GM23338 (cell line): ENCODE data around the gene SLC49A4. TPM values are rescaled to one million over a fixed set of nuclear protein-coding genes. Genes with fewer than 3 reads are reported as not detected.

Experiments
- CREB1 ChIP-seq: fragments of 250-450 bp; sonication (Bioruptor Pico); IDR thresholded peaks from 2 replicates; pipeline ENCODE4 v1.5.0; 2020; ENCODE audit warnings: low read depth, mild to moderate bottlenecking, moderate library complexity
- CTCF ChIP-seq, 2 experiments: fragments of 200-600 bp in 1 of 2; sonication (generic) in 1 of 2; conservative IDR thresholded peaks; 2 replicates each; pipeline versions ENCODE4 v1.5.1 to v1.6.1; 2016 to 2017; ENCODE audit warnings: antibody characterized with exemption in 2 of 2, low read depth in 2 of 2, mild to moderate bottlenecking in 2 of 2, moderate library complexity in 1 of 2
- ETS1 ChIP-seq: IDR thresholded peaks from 2 replicates; pipeline ENCODE4 v1.6.1; 2016; ENCODE audit warnings: antibody characterized with exemption
- EZH2 ChIP-seq: fragments of 200-600 bp; sonication (generic); IDR thresholded peaks from one replicate; pipeline ENCODE4 v1.8.0; 2017; ENCODE audit warnings: antibody characterized with exemption, mild to moderate bottlenecking, low read depth; ENCODE audit not compliant: unreplicated experiment
- EZH2phosphoT487 ChIP-seq: fragments of 200-600 bp; sonication (generic); IDR thresholded peaks from one replicate; pipeline ENCODE4 v1.8.1; 2018; ENCODE audit warnings: antibody characterized with exemption; ENCODE audit not compliant: unreplicated experiment
- NANOG ChIP-seq: IDR thresholded peaks from 2 replicates; pipeline ENCODE4 v1.6.1; 2016; ENCODE audit warnings: antibody characterized with exemption, borderline replicate concordance
- POLR2AphosphoS5 ChIP-seq: IDR thresholded peaks from 2 replicates; pipeline ENCODE4 v1.6.1; 2016; ENCODE audit warnings: antibody characterized with exemption, low read depth
- STAT1 ChIP-seq: IDR thresholded peaks from one replicate; pipeline ENCODE4 v1.6.1; 2016; ENCODE audit warnings: antibody characterized with exemption; ENCODE audit not compliant: unreplicated experiment
- ZNF114 ChIP-seq: fragments of 250-450 bp; sonication (Bioruptor Pico); IDR thresholded peaks from 2 replicates; pipeline ENCODE4 v1.5.0; 2020; ENCODE audit warnings: mild to moderate bottlenecking, moderate library complexity
- ZNF331 ChIP-seq: fragments of 250-450 bp; sonication (Bioruptor Pico); IDR thresholded peaks from 2 replicates; pipeline ENCODE4 v1.5.0; 2020; ENCODE audit warnings: low read depth, mild to moderate bottlenecking, moderate library complexity
- polyA plus RNA-seq: library from polyadenylated mRNA; unstranded; fragments of >200 nt; fragmentation: Nextera tagmentation; extraction: Ambion mirVana; gene quantifications from 2 replicates; pipeline ENCODE4 v1.2.1, GENCODE V29; 2016
- total RNA-seq: library from RNA; depleted of rRNA; stranded (reverse); fragments of >200 nt; shearing (Covaris generic); gene quantifications from 2 replicates; pipeline ENCODE4 v1.2.3, GENCODE V29; 2014; rRNA removed

SLC49A4 gene
- total and polyA plus RNA-seq, 2 experiments from 2014 or later, result 3.7 to 16.8 TPM

GRCh38 chr3:122930063-122930997 lies 135.5 kb downstream of the SLC49A4 start (continued):
- TF ChIP-seq CTCF (conservative IDR thresholded peaks at IDR 0.05; ENCODE audit: low read depth in 2 of 2) (no peak), NANOG (no peak), ETS1 (no peak), EZH2phosphoT487 (no peak), STAT1 (no peak), ZNF331 (CRISPR knock-in tag) (no peak), POLR2AphosphoS5 (no peak), ZNF114 (CRISPR knock-in tag) (no peak), CREB1 (no peak), EZH2 (no peak)

Other genes with a start within 250 kb of the SLC49A4 start
- gene PARP9, start 230.8 kb upstream of the SLC49A4 start, total RNA-seq, result 2.2 and 3.9 TPM in 2 replicates
- 1.8 and 2.1 TPM in 2 replicates for gene PARP9, start 230.8 kb upstream of the SLC49A4 start, polyA plus RNA-seq
- 6.8 TPM in 2 replicates for gene DTX3L, start 230.7 kb upstream of the SLC49A4 start, total RNA-seq
- gene DTX3L, start 230.7 kb upstream of the SLC49A4 start, polyA plus RNA-seq, result 1.8 and 2.1 TPM in 2 replicates
- gene PARP15, start 217.4 kb upstream of the SLC49A4 start, total RNA-seq, result 0.12 and 0.87 TPM in 2 replicates
- 0.17 and 0.39 TPM in 2 replicates for gene PARP15, start 217.4 kb upstream of the SLC49A4 start, polyA plus RNA-seq
- gene PARP14, start 114.2 kb upstream of the SLC49A4 start, total RNA-seq, result 25.4 and 26.0 TPM in 2 replicates
- 7.8 and 8.7 TPM in 2 replicates for gene PARP14, start 114.2 kb upstream of the SLC49A4 start, polyA plus RNA-seq
- 6.7 and 8.0 TPM in 2 replicates for gene HSPBAP1, start 1.2 kb upstream of the SLC49A4 start, total RNA-seq
- gene HSPBAP1, start 1.2 kb upstream of the SLC49A4 start, polyA plus RNA-seq, result 10.7 and 11.7 TPM in 2 replicates
- 25.4 and 26.8 TPM in 2 replicates for gene SEMA5B, start 232.7 kb downstream of the SLC49A4 start, total RNA-seq
- gene SEMA5B, start 232.7 kb downstream of the SLC49A4 start, polyA plus RNA-seq, result 8.0 and 11.0 TPM in 2 replicates